IMR-90 (cell line): Measurements from ENCODE around the gene DLGAP4. TPM values are rescaled to one million over a fixed set of nuclear protein-coding genes. Genes with fewer than 3 reads are reported as not detected.

Experiments
- ATAC-seq: fragments of 200-7000 bp; cut with Tn5 transposase; 2 replicates; pipeline ENCODE4 v1.9.1; 2020; ENCODE audit warnings: low read depth, mild to moderate bottlenecking, moderate library complexity
- BruUV-seq: library from RNA; stranded (reverse); fragments of 400-500 nt; replicated peaks from 2 replicates; lab custom pipeline; 2021; lab: Mats Ljungman, UMichigan
- CTCF ChIA-PET: fragments of 300-600 bp; formaldehyde crosslinking; extraction: SDS; loops from one replicate; lab custom pipeline; 2021; ENCODE audit warnings: antibody characterized with exemption; lab: Yijun Ruan, JAX
- POLR2A ChIA-PET: fragments of 300-600 bp; sonication (Branson Sonifier 250); formaldehyde crosslinking; loops from one replicate; lab custom pipeline; 2022; ENCODE audit warnings: antibody characterized with exemption; ENCODE audit not compliant: unreplicated experiment; lab: Charles Lee
- DNase-seq: peaks from one replicate; pipeline ENCODE4 v3.0.0; 2013
- H2AFZ ChIP-seq: replicated peaks from 2 replicates; pipeline ENCODE3; 2013; ENCODE audit warnings: low read length, mild to moderate bottlenecking; ENCODE audit not compliant: poor library complexity
- H2AK5ac ChIP-seq: 2 replicates; pipeline ENCODE4 v1.6.1; 2013; ENCODE audit warnings: low read depth, low read length, inconsistent platforms
- H2AK9ac ChIP-seq: replicated peaks from 2 replicates; pipeline ENCODE3; 2013; ENCODE audit warnings: mild to moderate bottlenecking, low read depth, low read length, moderate library complexity; ENCODE audit not compliant: poor library complexity
- H2BK120ac ChIP-seq: 2 replicates; pipeline ENCODE4 v1.6.1; 2013; ENCODE audit warnings: low read depth, low read length, inconsistent platforms
- H2BK15ac ChIP-seq: 3 replicates; pipeline ENCODE4 v1.6.1; 2013; ENCODE audit warnings: low read depth, low read length, inconsistent platforms
- H2BK20ac ChIP-seq: 2 replicates; pipeline ENCODE4 v1.6.1; 2013; ENCODE audit warnings: low read depth, mild to moderate bottlenecking, inconsistent platforms, low read length, moderate library complexity
- H2BK5ac ChIP-seq: 2 replicates; pipeline ENCODE4 v1.6.1; 2013; ENCODE audit warnings: mild to moderate bottlenecking, low read depth, low read length, inconsistent platforms; ENCODE audit not compliant: poor library complexity, severe bottlenecking
- H3K14ac ChIP-seq: replicated peaks from 2 replicates; pipeline ENCODE4 v1.6.1; 2013; ENCODE audit warnings: low read depth, low read length, inconsistent platforms
- H3K18ac ChIP-seq: 2 replicates; pipeline ENCODE4 v1.6.1; 2013; ENCODE audit warnings: low read depth, low read length, control low read depth
- H3K23ac ChIP-seq: 2 replicates; pipeline ENCODE4 v1.6.1; 2013; ENCODE audit warnings: low read depth, low read length, inconsistent platforms
- H3K27ac ChIP-seq: 2 replicates; pipeline ENCODE4 v1.5.1; 2013; ENCODE audit warnings: mild to moderate bottlenecking, control low read depth, low read length; ENCODE audit not compliant: insufficient read depth
- H3K27me3 ChIP-seq: 2 replicates; pipeline ENCODE4 v1.6.1; 2013; ENCODE audit warnings: low read length; ENCODE audit not compliant: control insufficient read depth, insufficient read depth
- H3K36me3 ChIP-seq: 2 replicates; pipeline ENCODE4 v1.6.1; 2013; ENCODE audit warnings: low read length, mixed read lengths; ENCODE audit not compliant: control insufficient read depth, insufficient read depth
- H3K4ac ChIP-seq: 2 replicates; pipeline ENCODE4 v1.6.1; 2013; ENCODE audit warnings: low read depth, low read length, inconsistent platforms
- H3K4me1 ChIP-seq: 2 replicates; pipeline ENCODE4 v1.6.1; 2013; ENCODE audit warnings: low read length, mixed read lengths; ENCODE audit not compliant: control insufficient read depth, insufficient read depth
- H3K4me2 ChIP-seq: 2 replicates; pipeline ENCODE4 v1.6.1; 2013; ENCODE audit warnings: low read depth, mild to moderate bottlenecking, control low read depth, low read length, moderate library complexity
- H3K4me3 ChIP-seq: 2 replicates; pipeline ENCODE4 v1.5.1; 2013; ENCODE audit warnings: low read depth, mild to moderate bottlenecking, control low read depth, low read length, moderate library complexity; ENCODE audit not compliant: insufficient read depth
- H3K56ac ChIP-seq: 2 replicates; pipeline ENCODE4 v1.6.1; 2013; ENCODE audit warnings: low read length, inconsistent platforms; ENCODE audit not compliant: insufficient read depth; ENCODE audit errors: extremely low read depth
- H3K79me1 ChIP-seq, 2 experiments: 2 replicates each; pipeline ENCODE4 v1.6.1; 2013; ENCODE audit warnings: low read length in 2 of 2, inconsistent platforms in 1 of 2, low read depth in 1 of 2
- H3K9ac ChIP-seq: 2 replicates; pipeline ENCODE4 v1.6.1; 2013; ENCODE audit warnings: low read depth, low read length, control low read depth
- H3K9me1 ChIP-seq: 2 replicates; pipeline ENCODE4 v1.6.1; 2013; ENCODE audit warnings: low read length, inconsistent platforms; ENCODE audit not compliant: insufficient read depth
- H3K9me3 ChIP-seq: 2 replicates; pipeline ENCODE4 v1.6.1; 2013; ENCODE audit warnings: low read length; ENCODE audit not compliant: control insufficient read depth, insufficient read depth
- H4K20me1 ChIP-seq: 2 replicates; pipeline ENCODE4 v1.6.1; 2013; ENCODE audit warnings: low read length, inconsistent platforms; ENCODE audit not compliant: insufficient read depth
- H4K5ac ChIP-seq: 2 replicates; pipeline ENCODE4 v1.6.1; 2013; ENCODE audit warnings: mild to moderate bottlenecking, low read depth, low read length, control low read depth
- H4K8ac ChIP-seq, 2 experiments: 2 replicates each; pipeline ENCODE4 v1.6.1; 2013; ENCODE audit warnings: low read depth in 2 of 2, low read length in 2 of 2, control low read depth in 1 of 2, inconsistent platforms in 1 of 2
- H4K91ac ChIP-seq: 2 replicates; pipeline ENCODE4 v1.6.1; 2013; ENCODE audit warnings: low read depth, low read length, inconsistent platforms; ENCODE audit not compliant: insufficient read depth
- NFE2L2 ChIP-seq: fragments of 150-350 bp; IDR thresholded peaks from 2 replicates; pipeline ENCODE4 v1.6.1; 2016; ENCODE audit warnings: low read depth, mild to moderate bottlenecking, low read length
- WGBS, 2 experiments: methylation state at CpG; one replicate each; pipeline versions ENCODE4 v1.1.5 to v1.1.7; 2013; ENCODE audit warnings: missing lambda C conversion rate in 2 of 2; ENCODE audit not compliant: insufficient read length in 1 of 2; ENCODE audit errors: extremely low coverage in 2 of 2; 5-methylcytosine and 5-hydroxymethylcytosine counted together
- dilution Hi-C: fragments of 300-500 bp; cut with HindIII; formaldehyde crosslinking; loops from one replicate; pipeline ENCODE4 v1.14.3; 2018; ENCODE audit warnings: low sequenced_read_pairs; ENCODE audit not compliant: unreplicated experiment
- in situ Hi-C: fragments of 300-500 bp; cut with MboI; formaldehyde crosslinking; loops from 3 replicates; pipeline ENCODE4 v1.14.3; 2019; ENCODE audit warnings: low sequenced_read_pairs, inconsistent platforms, mixed read lengths
- intact Hi-C: fragments of 100-400 bp; cut with micrococcal nuclease; formaldehyde crosslinking; loops from 2 replicates; pipeline ENCODE4 v1.10.0; 2022
- polyA plus RNA-seq, 3 experiments: library from polyadenylated mRNA; depleted of rRNA; stranded (reverse); fragments of >200 nt; gene quantifications; 2 replicates each; pipeline ENCODE4 v1.2.3, GENCODE V29; 2012; ENCODE audit warnings: low replicate concordance in 1 of 3
- total RNA-seq: library from RNA; depleted of rRNA; stranded (reverse); fragments of >200 nt; gene quantifications from 2 replicates; pipeline ENCODE4 v1.2.3, GENCODE V29; 2012

The DLGAP4 gene
- total and polyA plus RNA-seq, 2 of the 4 experiments (the other 2 are of a cell fraction) = 32.3 to 73.2 TPM

DNA sequence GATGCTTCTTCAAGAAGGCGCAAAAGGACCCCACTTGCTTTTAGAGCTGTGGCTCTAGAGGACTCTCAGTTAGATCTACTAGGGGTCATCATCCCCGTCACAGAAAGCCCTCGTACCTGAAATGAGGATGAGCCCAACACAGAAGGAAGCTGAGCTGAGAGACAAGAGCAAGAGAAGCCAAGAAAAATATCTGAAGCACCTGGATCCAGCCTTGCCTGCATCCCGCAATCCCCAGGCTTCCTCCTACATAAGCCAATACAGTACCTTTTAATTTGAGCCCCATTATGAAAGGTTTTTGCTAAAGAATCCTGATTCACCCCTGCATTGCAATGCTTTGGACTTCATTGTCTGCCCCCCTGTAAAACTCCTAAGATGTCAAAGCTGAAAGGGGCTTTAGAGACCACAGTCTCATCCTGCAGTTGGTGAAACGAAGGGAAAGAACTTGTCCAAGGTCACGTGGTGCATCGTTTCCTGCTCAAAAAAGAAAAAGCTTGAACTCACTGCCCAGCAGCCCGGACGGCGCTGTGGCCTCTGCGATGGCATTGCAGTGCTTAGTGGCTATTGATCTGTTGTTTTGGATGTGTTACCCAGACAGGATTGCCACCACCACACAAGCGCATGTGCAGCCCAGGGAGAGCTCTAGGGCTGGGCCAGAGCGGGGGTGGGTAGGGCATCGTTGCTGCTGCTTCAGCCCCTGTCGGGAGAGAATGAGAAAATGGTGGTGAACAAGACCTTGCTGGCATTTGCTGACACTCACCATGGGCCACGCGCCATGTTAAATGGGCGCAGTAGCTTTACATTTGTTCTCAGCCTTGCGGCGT, 41.5 kb upstream of the DLGAP4 start:
- H3K9ac ChIP-seq = no peak overlapping the region
- ATAC-seq (no peak), DNase-seq (no peak)
- no peak overlapping the region for H2BK15ac ChIP-seq
- H4K8ac ChIP-seq = no peak overlapping the region
- POLR2A ChIA-PET = no interaction called here
- no peak overlapping the region for H3K4ac ChIP-seq
- H3K79me1 ChIP-seq = no peaks in the 10 kb centered on the region
- dilution Hi-C loops = no loop called here
- no peak overlapping the region for H3K23ac ChIP-seq
- no peak overlapping the region for H4K91ac ChIP-seq
- no peak overlapping the region for H2AK5ac ChIP-seq
- no peak overlapping the region for H3K27ac ChIP-seq
- TF ChIP-seq NFE2L2 = no peak
- H3K56ac ChIP-seq = no peak overlapping the region
- H2BK120ac ChIP-seq = no peak overlapping the region
- H2AK9ac ChIP-seq = no peak overlapping the region
- no peaks in the 10 kb centered on the region for H3K9me3 ChIP-seq
- in situ Hi-C loops = no loop called here
- no peak overlapping the region for H3K14ac ChIP-seq
- H3K9me1 ChIP-seq = no peaks in the 10 kb centered on the region
- H4K5ac ChIP-seq = no peak overlapping the region
- H4K20me1 ChIP-seq = no peaks in the 10 kb centered on the region
- H3K27me3 ChIP-seq = peaks cover 22% of the 10 kb centered on the region
- no peak overlapping the region for H3K4me3 ChIP-seq
- 81% methylated on average over 7 of the region's 20 CpGs; no CpG with 5 or more reads in 1 of the 2 experiments for WGBS, 2 experiments
- CTCF ChIA-PET = no interaction called here
- no peaks in the 10 kb centered on the region for H3K36me3 ChIP-seq
- H3K4me2 ChIP-seq = no peak overlapping the region
- H2BK5ac ChIP-seq = no peak overlapping the region
- no TSS peak for BruUV-seq
- no peak overlapping the region for H3K18ac ChIP-seq
- intact Hi-C loops = no loop called here
- no peaks in the 10 kb centered on the region for H3K4me1 ChIP-seq
- H2AFZ ChIP-seq = no peak overlapping the region
- H2BK20ac ChIP-seq = no peak overlapping the region
